Measurements from ENCODE around the gene DHCR7. TPM values are rescaled to one million over a fixed set of nuclear protein-coding genes. Genes with fewer than 3 reads are reported as not detected.
A peak's percentile ranks its signal among the peaks of the same experiment; 100 is the strongest.

DHCR7 gene
- total RNA-seq, 4 donors from 2014 or later = 5.8 to 9.5 (median 9.2) TPM

DNA sequence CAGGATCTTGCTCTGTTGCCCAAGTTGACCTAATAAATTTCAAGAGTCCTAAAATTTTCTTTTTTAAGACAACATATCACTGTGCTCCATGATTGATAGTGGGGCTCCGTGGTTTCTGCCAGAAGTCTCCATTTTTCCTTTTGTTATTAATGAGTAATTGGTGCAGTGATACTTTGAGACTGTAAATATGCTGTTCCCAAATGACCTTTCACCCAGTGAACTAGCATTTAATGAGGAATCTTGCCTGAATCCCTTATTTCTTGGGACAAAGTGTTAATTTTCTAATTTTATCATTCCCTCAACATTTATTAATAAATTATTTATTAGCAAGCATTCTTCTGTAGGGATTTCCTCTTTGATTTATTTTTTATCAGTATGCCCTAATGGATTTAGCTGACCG, 2.3 kb upstream of the DHCR7 start:
- H3K27me3 ChIP-seq = no peaks in the 10 kb centered on the region
- intact Hi-C loops (cut with DNase I) = no loop called here
- H3K27ac ChIP-seq (replicated peaks in 1 of 4) = no peak overlapping the region
- DNase-seq (ENCODE audit: extremely low spot score) = no peak
- peaks cover 36 to 61% (median 54%) of the 10 kb centered on the region in 4 donors for H3K4me1 ChIP-seq
- H3K36me3 ChIP-seq = peaks cover 2 to 8% (median 6%) of the 10 kb centered on the region in 4 donors
- H3K9me3 ChIP-seq = no peaks in the 10 kb centered on the region
- no peak overlapping the region for H3K4me3 ChIP-seq
- 71% methylated on average over 2 of the region's 2 CpGs for WGBS
- no peak for TF ChIP-seq POLR2A (IDR thresholded peaks at IDR 0.05; ENCODE audit: low read depth)
- no peak for TF ChIP-seq EP300 (IDR thresholded peaks at IDR 0.05)
- TF ChIP-seq, protein P1, sequence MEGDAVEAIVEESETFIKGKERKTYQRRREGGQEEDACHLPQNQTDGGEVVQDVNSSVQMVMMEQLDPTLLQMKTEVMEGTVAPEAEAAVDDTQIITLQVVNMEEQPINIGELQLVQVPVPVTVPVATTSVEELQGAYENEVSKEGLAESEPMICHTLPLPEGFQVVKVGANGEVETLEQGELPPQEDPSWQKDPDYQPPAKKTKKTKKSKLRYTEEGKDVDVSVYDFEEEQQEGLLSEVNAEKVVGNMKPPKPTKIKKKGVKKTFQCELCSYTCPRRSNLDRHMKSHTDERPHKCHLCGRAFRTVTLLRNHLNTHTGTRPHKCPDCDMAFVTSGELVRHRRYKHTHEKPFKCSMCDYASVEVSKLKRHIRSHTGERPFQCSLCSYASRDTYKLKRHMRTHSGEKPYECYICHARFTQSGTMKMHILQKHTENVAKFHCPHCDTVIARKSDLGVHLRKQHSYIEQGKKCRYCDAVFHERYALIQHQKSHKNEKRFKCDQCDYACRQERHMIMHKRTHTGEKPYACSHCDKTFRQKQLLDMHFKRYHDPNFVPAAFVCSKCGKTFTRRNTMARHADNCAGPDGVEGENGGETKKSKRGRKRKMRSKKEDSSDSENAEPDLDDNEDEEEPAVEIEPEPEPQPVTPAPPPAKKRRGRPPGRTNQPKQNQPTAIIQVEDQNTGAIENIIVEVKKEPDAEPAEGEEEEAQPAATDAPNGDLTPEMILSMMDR (IDR thresholded peaks at IDR 0.05) = no peak
- TF ChIP-seq POLR2AphosphoS5 (IDR thresholded peaks at IDR 0.05) = no peak

DNA sequence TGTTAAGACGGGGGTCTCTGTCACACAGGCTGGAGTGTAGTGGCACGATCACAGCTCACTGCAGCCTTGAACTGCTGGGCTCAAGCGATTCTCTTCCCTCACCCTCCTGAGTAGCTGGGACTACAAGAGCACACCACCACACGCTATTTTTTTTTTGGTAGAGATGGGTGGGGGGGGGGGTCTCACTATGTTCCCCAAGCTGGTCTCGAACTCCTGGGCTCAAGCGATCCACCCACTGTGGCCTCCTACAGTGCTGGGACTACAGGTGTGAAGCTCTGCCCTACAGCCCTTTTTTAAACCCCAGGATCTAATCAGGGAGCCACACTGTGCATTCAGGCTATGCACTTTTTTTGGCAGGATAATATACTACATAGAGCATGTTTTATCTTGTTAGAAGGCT, 1.4 kb upstream of the DHCR7 start:
- Histone ChIP-seq H3K9me3 (no peaks in the 10 kb centered on the region), H3K4me3 (peak overlapping the region in 3 of 4 donors; percentile 70 to 93 (median 72)), H3K27me3 (no peaks in the 10 kb centered on the region), H3K36me3 (peaks cover 0 to 6% (median 5%) of the 10 kb centered on the region in 4 donors), H3K4me1 (peaks cover 35 to 55% (median 51%) of the 10 kb centered on the region in 4 donors), H3K27ac (replicated peaks in 1 of 4) (peak overlapping the region; percentile 78 to 84 (median 82))
- TF ChIP-seq, protein P1 (IDR thresholded peaks at IDR 0.05) = no peak
- TF ChIP-seq POLR2A (IDR thresholded peaks at IDR 0.05; ENCODE audit: low read depth) (no peak), EP300 (IDR thresholded peaks at IDR 0.05) (no peak)
- WGBS = 65% methylated on average over 6 of the region's 6 CpGs
- intact Hi-C loops (cut with DNase I) = no loop called here
- DNase-seq (ENCODE audit: extremely low spot score) = no peak

DNA sequence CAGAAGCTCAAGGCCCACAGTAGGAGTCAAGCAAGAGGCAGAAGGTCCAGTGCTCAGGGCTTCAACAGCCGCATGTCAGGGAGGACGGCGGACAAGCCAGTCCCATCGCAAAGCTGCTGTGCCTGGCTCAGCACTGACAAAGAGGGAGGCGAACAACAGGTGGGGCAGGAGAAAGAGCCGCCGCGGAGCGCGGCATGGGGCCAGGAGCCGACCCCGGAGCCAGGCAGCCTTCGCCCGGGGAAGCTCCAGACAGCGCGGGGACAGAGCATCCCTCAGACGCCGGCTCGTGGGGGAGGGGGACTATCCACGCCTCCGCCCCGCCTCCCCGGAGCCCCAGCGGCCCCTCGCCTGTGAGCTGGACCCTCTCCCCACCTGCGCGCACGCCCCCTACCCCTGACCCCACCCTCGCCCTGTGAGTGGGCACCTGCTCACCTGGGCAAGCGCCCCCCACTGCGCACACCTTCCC, 369 bp downstream of the DHCR7 start:
- peak overlapping the region; percentile 70 to 93 (median 74) for H3K4me3 ChIP-seq
- H3K27me3 ChIP-seq = no peaks in the 10 kb centered on the region
- H3K4me1 ChIP-seq = peaks cover 24 to 43% (median 39%) of the 10 kb centered on the region in 4 donors
- no peak for DNase-seq (ENCODE audit: extremely low spot score)
- WGBS = 1% methylated on average over 7 of the region's 31 CpGs
- TF ChIP-seq, protein P1 (IDR thresholded peaks at IDR 0.05) = no peak
- no peak for TF ChIP-seq EP300 (IDR thresholded peaks at IDR 0.05)
- no peak for TF ChIP-seq POLR2A (IDR thresholded peaks at IDR 0.05; ENCODE audit: low read depth)
- TF ChIP-seq POLR2AphosphoS5 (IDR thresholded peaks at IDR 0.05) = no peak
- intact Hi-C loops (cut with DNase I) = no loop called here
- H3K27ac ChIP-seq (replicated peaks in 1 of 4) = peak overlapping the region; percentile 78 to 84 (median 82)
- H3K9me3 ChIP-seq = no peaks in the 10 kb centered on the region
- peaks cover 0 to 23% (median 22%) of the 10 kb centered on the region in 4 donors for H3K36me3 ChIP-seq

DNA sequence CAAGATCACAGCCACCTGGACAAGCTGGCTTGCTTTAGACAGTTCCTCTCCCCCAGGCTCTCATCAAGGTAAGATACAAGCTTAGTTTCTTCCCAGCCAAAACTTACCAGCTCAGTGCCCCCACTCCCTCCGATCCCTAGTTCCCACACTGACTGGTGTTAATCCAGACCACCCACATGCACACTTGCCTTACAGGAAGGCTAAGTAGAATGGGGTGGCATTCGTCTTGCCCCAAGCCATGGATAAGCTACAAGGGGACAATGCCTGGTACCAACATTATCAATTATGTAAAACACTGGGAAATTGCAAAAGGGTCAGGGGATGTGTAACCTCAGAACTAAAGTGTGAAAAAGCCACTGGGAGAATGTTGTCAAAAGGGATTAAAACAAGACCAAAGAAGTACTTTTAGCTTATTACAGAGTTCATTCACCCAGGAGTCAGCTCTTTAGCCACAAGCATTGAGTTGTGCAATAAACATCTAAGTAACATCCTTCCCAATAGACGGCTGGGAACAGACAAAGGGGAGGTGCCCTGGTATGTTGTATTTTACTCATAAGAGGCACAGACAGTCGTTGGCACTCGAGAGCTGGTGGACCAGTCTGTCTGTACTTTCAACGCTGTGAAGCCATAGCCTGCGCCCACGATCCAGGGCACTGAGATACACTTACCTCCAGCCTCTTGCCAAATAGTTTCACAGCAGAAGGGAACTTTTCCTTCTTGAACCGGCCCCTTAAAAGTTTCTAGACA, 1.1 kb downstream of the DHCR7 start:
- Histone ChIP-seq H3K4me3 (peak overlapping the region; percentile 70 to 93 (median 74)), H3K36me3 (peaks cover 0 to 30% (median 25%) of the 10 kb centered on the region in 4 donors), H3K9me3 (no peaks in the 10 kb centered on the region), H3K27ac (replicated peaks in 1 of 4) (peak overlapping the region; percentile 78 to 84 (median 82)), H3K27me3 (no peaks in the 10 kb centered on the region), H3K4me1 (peaks cover 20 to 39% (median 34%) of the 10 kb centered on the region in 4 donors)
- no peak for DNase-seq (ENCODE audit: extremely low spot score)
- TF ChIP-seq EP300 (IDR thresholded peaks at IDR 0.05) (no peak), POLR2A (IDR thresholded peaks at IDR 0.05; ENCODE audit: low read depth) (no peak), POLR2AphosphoS5 (IDR thresholded peaks at IDR 0.05) (no peak)
- TF ChIP-seq, protein P1 (IDR thresholded peaks at IDR 0.05) = no peak
- WGBS = 60% methylated on average over 9 of the region's 9 CpGs
- intact Hi-C loops (cut with DNase I) = no loop called here
